NCI-H2107 (cell line): ENCODE results near the gene CTDSP1.

Experiments used
- DNase-seq: peaks from one replicate; lab custom pipeline; 2025; lab: John Stamatoyannopoulos, UW

The CTDSP1 gene

DNA sequence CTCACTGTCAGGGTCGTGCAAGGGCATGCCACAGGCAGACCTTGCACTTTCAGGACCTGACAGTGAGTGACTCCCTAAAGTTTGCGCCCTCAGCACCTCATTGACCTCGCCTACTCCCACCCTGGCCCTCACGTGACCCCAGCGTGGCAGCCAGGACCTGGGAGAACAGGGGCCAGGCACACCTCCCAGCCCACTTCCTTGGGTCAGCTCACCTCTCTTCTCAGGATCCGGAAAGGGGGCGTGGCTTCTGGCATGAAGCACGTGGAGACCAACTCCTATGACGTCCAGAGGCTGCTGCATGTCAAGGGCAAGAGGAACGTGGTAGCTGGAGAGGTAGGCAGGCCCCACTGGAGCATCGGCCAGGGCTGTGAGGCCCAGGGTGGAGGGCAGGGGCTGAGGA is 28.1 kb downstream of the CTDSP1 start:
- DNase-seq: no peak

DNA sequence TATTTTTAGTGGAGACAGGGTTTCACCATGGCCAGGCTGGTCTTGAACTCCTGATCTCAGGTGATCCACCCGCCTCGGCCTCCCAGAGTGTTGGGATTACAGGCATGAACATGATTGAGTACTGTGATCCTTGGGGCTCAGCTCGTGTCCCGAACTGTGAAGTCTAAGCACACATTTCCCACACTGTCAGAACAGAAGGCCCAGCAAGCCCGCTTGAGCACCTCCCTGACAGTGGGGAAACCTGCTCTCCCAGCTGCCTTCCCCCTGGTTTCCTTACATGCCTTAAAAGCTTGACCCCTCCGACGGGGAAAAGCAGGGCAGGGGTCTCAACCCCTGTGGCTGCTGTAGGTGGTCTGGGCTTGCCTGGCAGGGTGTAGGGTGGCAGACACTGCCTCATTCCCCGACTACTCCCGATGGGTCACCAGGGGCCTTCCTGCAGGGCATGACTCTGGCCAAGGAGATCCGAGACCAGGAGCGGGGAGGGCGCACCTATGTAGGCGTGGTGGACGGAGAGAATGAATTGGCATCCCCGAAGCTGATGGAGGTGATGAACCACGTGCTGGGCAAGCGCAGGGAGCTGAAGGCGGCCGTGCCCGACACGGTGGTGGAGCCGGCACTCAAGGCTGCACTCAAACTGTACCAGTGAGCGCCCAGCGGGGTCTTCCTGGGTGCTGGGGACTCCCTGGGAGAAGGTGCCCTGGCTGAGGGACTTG is 29.3 kb downstream of the CTDSP1 start:
- no peak for DNase-seq

DNA sequence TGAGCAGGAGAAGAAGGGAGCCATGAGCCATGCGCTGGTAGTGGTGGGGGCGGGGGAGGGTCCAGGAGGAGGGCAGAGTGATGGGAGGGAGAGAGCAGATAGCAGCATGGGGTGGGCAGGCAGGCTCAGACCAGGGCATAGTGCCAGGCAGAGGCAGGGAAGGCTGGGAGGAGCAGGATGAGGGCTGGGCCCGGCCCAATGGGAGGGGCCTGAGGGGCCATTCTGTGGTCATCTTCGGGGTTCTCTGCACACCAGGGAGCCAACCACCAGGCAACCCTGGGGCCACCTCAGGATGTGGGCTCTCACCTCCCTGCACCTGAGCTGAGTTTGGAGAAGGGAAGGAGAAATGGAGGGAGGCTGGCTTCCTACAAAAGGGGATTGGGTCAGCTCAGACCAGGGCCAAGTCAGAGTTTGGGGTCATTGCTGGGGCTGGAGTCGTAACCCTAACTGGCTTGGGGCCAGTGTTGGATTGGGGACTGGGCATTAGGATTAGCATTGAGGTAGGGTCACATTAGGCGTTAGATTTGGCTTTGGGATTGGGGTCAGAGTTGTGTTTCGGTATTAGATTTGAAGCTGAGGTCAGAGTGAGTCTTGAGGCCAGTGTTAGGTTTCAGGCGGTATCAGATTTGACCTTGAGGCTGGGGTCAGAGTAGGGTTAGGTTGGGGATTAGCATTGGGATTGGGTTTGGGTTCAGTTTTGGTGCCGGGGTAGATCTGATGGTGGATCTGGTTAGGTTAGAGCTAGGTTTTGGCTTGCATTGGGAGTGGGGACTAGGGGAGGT is 30.4 kb downstream of the CTDSP1 start:
- no peak for DNase-seq

DNA sequence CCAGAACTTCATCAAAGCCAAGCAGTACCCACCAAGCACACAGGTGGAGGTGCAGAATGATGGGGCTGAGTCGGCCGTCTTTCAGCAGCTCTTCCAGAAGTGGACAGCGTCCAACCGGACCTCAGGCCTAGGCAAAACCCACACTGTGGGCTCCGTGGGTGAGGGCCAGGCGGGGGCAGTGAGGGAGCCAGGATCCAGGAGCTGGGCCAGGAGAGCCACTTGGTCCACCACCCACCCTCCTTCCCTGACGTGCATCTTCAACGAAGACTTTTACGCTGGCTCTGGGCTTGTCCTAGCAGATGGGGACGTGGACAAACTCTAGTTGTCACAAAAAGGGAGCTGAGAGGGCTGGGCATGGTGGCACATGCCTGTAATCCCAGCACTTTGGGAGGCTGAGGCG is 31.1 kb downstream of the CTDSP1 start:
- DNase-seq: no peak

DNA sequence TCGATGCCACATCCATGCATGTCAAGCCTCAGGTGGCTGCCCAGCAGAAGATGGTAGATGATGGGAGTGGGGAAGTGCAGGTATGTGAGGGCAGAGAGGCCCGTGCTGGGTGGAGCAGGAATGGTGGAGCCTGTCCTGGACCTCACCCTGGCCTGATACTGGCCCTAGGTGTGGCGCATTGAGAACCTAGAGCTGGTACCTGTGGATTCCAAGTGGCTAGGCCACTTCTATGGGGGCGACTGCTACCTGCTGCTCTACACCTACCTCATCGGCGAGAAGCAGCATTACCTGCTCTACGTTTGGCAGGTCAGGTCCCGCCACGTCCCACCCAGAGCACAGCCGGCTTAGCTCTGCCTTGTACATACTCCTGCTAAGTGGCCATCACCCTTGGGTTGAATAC is 32.2 kb downstream of the CTDSP1 start:
- no peak for DNase-seq

DNA sequence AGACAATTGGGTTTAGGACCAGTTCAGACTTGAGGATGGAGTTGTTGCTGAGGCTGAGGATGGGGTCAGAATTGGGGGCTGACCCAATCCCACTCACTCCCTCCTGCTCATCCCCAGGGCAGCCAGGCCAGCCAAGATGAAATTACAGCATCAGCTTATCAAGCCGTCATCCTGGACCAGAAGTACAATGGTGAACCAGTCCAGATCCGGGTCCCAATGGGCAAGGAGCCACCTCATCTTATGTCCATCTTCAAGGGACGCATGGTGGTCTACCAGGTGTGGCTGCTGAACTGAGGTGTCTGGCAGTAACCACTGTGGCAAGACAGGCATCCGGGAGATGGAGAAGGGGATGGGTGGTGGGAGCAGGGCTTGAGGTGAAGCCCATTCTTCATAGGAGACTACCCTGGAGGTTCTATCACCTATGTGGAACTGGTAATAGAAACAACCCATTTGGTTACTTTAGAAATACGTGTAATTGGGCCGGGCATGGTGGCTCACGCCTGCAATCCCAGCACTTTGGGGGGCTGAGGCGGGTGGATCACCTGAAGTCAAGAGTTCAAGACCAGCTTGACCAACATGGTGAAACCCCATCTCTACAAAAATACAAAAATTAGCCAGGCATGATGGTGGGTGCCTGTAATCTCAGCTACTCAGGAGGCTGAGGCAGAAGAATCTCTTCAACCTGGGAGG is 33.2 kb downstream of the CTDSP1 start:
- no peak for DNase-seq

DNA sequence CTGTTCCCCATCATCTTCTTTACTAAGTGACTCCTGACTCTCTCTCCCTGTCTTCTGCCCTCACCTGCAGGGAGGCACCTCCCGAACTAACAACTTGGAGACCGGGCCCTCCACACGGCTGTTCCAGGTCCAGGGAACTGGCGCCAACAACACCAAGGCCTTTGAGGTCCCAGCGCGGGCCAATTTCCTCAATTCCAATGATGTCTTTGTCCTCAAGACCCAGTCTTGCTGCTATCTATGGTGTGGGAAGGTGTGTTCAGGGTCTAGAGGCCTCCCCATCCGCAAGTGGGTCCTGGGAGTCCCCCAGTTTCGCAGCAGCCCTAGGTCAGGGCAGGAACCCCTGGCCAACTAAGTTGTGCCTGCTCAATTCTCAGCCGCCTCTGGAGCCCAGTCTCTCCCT is 34.8 kb downstream of the CTDSP1 start:
- no peak for DNase-seq

DNA sequence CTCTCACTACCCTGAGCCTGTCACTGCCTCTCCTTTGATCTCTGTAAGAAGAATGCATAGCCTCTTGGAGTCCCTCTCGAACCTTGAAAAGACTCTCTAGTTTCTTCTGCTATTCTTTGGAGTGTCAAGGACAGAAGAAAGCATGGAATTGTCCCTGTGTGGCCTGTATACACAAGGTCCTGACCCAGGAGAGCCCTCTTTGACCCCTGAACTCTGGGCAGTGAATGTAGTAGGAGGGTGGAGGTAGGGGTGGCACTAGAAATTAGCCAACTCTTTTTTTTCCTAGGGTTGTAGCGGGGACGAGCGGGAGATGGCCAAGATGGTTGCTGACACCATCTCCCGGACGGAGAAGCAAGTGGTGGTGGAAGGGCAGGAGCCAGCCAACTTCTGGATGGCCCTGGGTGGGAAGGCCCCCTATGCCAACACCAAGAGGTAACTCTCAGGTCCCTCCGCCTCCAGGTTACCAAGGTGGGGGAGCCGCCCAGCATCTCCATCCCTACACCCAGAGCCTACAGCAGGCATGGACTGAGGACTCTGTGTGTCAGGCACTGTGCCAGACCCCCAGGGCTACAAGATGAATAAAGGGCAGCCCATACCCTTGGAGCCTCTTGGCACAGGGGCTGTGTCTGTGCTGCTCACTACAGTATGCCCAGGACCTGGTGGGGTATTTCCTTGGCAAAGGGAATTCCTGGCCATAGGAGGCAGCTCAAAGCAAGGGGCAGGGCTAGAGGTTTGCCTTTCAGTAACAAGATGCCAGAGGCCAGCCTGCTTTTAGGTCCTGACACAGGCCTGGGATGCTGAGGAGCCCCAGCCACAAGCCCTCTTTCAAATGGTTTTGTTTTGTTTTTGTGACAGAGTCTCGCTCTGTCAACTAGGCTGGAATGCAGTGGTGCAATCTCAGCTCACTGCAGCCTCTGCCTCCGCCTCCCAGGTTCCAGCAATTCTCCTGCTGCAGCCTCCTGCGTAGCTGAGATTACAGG is 35.6 kb downstream of the CTDSP1 start:
- DNase-seq: no peak

DNA sequence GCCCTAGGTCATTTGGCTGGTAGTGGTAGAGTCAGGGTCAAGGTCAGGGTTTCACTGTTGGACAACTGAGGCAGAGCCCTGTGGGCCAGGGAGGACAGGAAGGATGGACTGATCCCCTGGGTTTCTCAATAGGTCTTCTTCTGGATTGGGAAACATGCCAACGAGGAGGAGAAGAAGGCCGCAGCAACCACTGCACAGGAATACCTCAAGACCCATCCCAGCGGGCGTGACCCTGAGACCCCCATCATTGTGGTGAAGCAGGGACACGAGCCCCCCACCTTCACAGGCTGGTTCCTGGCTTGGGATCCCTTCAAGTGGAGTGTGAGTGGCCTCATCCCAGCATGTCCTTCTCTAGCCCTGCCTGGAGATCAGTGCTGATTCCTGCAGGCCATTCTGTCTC is 37.3 kb downstream of the CTDSP1 start:
- DNase-seq: no peak

DNA sequence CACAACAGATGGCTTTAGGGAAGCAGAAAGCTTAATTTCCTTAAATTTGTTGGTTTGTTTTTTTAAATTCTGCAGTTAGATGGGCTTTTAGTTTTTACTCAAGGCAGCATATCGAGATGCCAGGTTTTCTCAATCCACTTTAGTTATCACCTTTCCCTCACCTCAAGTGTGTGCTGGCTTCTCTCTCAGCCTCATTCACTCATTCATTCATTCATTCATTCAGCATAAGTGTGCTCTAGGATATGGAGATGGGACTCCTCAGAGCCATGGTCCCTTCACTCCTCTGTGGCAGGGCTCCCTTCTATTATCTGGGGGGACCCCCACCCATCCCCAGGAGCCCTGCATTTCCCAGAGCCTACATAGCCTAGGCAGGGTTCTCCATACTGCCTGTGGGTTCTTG is 38.3 kb downstream of the CTDSP1 start:
- DNase-seq: no peak

DNA sequence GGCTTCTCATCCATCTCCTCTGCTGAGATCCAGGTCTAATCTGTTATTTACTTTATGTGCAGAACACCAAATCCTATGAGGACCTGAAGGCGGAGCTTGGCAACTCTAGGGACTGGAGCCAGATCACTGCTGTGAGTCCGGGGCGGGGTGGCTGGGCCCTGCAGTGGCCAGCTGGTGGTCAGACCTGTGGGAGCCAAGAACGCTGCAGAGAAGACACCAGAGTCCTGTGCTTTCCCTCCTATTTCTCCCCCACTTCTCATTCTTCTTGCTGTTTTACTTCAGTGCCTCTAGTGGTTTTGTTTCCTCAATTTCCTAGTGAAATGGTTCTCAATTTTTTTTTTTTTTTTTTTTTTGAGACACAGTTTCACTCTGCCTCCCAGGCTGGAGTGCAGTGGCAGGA is 38.9 kb downstream of the CTDSP1 start:
- no peak for DNase-seq

DNA sequence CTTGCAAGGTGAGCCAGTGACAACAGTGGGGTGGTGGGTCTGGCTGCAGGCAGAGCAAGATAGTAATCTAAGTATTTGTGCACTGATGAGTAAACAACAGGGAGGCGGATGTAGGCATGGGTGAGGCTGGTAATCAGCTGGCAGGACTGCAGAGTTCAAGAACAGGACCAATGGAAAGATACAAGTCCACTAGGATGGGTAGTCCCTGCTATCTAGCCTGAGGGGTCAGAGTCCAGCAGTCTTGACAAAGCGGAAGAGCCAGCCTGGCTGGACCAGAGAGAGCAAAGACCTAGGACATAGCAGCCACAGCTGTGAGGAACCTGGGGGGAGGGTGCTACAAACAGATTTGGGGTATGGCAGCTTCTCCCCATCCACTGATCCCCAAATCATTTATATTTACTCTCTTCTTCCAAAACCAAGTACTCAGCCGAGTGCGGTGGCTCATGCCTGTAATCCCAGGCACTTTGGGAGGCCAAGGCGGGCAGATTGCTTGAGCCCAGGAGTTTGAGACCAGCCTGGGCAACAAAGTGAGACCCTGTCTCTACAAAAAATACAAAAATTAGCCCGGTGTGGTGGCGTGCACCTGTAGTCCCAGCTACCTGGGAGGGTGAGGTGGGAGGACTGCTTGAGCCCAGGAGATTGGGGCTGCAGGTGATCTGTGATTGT is 45.2 kb downstream of the CTDSP1 start:
- no peak for DNase-seq

DNA sequence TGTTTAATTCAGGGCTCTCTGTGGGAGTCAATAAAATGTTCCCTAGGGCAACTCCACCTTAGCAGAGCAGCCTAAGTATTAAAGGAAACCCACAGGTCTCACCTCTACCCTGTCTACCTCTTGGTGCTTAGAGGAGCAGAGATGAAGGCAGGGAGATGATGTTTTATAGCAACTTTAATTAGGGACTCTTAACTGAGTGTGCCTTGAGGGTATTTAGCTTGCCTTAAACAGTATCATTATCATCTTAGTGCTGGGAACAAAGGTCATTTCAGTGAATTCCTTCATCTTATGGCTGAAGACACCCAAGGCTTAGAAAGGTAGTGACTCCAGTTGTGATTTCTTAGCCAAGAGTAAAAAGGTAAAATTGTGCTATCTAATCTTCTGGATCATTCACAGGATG is 45.9 kb downstream of the CTDSP1 start:
- no peak for DNase-seq

DNA sequence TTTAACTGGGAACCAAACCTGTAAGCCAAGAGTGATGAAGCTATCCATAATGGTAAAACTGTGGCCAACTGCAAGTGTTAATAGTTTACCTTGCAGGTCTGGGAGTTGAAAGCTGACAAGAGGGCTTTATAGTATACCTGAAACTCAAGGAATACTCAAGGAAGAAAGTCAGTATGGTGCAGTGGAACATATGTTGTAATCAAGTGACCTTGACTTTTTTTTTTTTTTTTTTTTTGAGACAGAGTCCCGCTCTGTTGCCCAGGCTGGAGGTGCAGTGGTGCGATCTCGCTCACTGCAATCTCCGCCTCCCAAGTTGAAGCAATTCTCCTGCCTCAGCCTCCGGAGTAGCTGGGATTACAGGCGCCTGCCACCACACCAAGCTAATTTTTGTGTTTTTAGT is 46.9 kb downstream of the CTDSP1 start:
- no peak for DNase-seq

DNA sequence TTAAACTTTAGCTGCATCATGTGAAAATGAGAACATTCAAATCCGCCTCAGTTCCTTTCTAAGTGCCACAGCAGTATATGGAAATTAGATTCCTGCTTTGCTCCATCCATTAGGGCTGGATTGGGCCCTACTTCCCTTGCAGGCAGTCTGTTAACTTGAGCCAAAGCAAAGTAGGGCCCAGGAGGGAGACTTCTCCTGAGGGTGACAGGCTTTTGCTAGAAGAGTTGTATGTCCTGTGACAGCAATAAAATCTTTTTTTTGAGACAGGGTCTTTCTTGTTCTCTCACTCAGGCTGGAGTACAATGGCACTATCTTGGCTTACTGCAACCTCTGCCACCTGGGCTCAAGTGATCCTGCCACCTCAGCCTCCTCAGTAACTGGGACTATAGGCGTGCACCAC is 47.4 kb downstream of the CTDSP1 start:
- no peak for DNase-seq

DNA sequence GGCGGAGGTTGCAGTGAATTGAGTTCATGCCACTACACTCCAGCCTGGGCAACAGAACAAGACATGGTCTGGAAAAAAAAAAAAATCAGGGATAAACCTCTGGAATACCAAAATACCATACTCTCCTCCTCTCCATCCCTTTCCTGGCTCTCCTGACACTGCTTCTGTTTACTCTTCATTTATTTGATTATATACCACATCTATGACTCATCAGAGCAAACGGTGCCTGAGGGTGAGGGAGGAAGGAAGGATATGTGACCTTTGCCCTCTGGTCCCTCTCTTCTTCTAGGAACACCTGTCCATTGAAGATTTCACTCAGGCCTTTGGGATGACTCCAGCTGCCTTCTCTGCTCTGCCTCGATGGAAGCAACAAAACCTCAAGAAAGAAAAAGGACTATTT is 49.3 kb downstream of the CTDSP1 start:
- no peak for DNase-seq

DNA sequence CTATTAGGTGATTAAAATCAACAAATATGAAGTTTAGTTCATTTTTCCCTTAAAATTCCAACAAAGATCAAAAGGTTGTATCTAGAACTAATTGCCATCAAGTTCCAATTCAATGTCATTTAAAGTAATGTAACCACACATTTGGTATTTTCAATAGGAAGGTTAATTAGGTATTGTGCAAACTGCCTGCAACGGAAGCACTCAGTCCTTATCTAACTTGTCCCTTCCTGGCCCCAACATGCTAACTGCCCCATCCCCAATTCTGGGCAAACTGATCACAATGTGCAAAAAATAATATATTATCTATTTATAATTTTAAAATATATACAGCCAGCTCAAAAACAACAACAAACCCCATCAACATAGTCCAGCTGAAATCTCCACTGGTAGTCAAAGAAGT is 52.4 kb downstream of the CTDSP1 start:
- DNase-seq: no peak
